ENCODE results near the gene ZSWIM3. TPM values are rescaled to one million over a fixed set of nuclear protein-coding genes. Genes with fewer than 3 reads are reported as not detected.

The ZSWIM3 gene
- total RNA-seq, 1 experiment from 2014 or later, result 6.4 TPM

DNA sequence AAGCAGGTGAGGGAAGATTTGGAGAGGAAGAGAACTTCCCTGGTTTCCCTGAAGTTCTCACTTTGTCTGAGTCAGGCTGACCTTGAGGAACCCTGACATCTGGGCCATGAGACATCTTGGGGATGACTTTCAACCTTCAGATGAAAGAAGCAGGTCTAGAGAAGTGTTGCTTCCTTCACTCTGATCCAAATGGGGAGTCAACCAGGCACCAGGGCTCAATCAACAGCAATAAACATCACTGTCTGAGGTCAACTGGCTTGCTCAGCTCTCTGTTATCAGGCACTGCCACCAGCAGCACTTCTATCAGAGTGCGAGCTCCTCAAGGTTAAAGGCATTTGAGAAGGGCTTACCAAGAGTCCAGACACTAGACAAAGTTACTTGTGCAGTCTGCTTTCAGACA is 6.5 kb upstream of the ZSWIM3 start:
- no peak for DNase-seq
- BruUV-seq (replicated peaks), result no TSS peak
- CTCF ChIA-PET, result no interaction called here
- no peak overlapping the region for H3K4me3 Mint-ChIP-seq (ENCODE audit: unreplicated experiment)
- no peaks in the 10 kb centered on the region for H3K36me3 ChIP-seq (ENCODE audit: control insufficient read depth, insufficient read depth, low read length)
- H3K4me1 Mint-ChIP-seq (ENCODE audit: low read depth, unreplicated experiment), result peaks cover 6% of the 10 kb centered on the region
- POLR2A ChIA-PET, result no interaction called here
- H3K4me3 ChIP-seq (ENCODE audit: low read depth, low read length), result no peak overlapping the region
- H3K9me3 ChIP-seq, result no peaks in the 10 kb centered on the region
- no peaks in the 10 kb centered on the region for H3K27me3 Mint-ChIP-seq (ENCODE audit: insufficient read depth, unreplicated experiment)
- peaks cover 5% of the 10 kb centered on the region for H3K36me3 Mint-ChIP-seq (ENCODE audit: insufficient read depth, unreplicated experiment)
- H3K9me3 Mint-ChIP-seq (ENCODE audit: unreplicated experiment), result no peaks in the 10 kb centered on the region
- H3K27ac Mint-ChIP-seq (ENCODE audit: unreplicated experiment), result no peak overlapping the region
- intact Hi-C loops (cut with micrococcal nuclease; ENCODE audit: unreplicated experiment), result no loop called here
- H3K4me1 ChIP-seq, result no peaks in the 10 kb centered on the region; the same call in 1 of the 2 replicates
- no peaks in the 10 kb centered on the region for H3K27me3 ChIP-seq (replicated peaks; ENCODE audit: control insufficient read depth, insufficient read depth, low read length)
- no peak for TF ChIP-seq CTCF (IDR thresholded peaks at IDR 0.05; ENCODE audit: insufficient read depth in 1 of 2, low read depth in 1 of 2, low read length in 1 of 2, severe bottlenecking in 1 of 2, unreplicated experiment in 1 of 2)

GRCh38 chr20:45851501-45851900 is 5.9 kb upstream of the ZSWIM3 start:
- H3K27me3 Mint-ChIP-seq (ENCODE audit: insufficient read depth, unreplicated experiment), result no peaks in the 10 kb centered on the region
- Histone ChIP-seq H3K9me3 (no peaks in the 10 kb centered on the region), H3K4me3 (ENCODE audit: low read depth, low read length) (no peak overlapping the region), H3K4me1 (peaks cover 5% of the 10 kb centered on the region), H3K36me3 (ENCODE audit: control insufficient read depth, insufficient read depth, low read length) (no peaks in the 10 kb centered on the region), H3K27me3 (replicated peaks; ENCODE audit: control insufficient read depth, insufficient read depth, low read length) (no peaks in the 10 kb centered on the region)
- H3K27ac Mint-ChIP-seq (ENCODE audit: unreplicated experiment), result no peak overlapping the region
- POLR2A ChIA-PET, result no interaction called here
- no peaks in the 10 kb centered on the region for H3K9me3 Mint-ChIP-seq (ENCODE audit: unreplicated experiment)
- H3K4me1 Mint-ChIP-seq (ENCODE audit: low read depth, unreplicated experiment), result peaks cover 6% of the 10 kb centered on the region
- H3K4me3 Mint-ChIP-seq (ENCODE audit: unreplicated experiment), result no peak overlapping the region
- CTCF ChIA-PET, result interaction anchor here (0.7 kb wide), 1 partner anchor 27 kb away, joined by 3 read pairs; no protein-coding TSS in a partner anchor
- intact Hi-C loops (cut with micrococcal nuclease; ENCODE audit: unreplicated experiment), result no loop called here
- no peak for DNase-seq
- TF ChIP-seq CTCF (IDR thresholded peaks at IDR 0.05; ENCODE audit: insufficient read depth in 1 of 2, low read depth in 1 of 2, low read length in 1 of 2, severe bottlenecking in 1 of 2, unreplicated experiment in 1 of 2), result no peak
- H3K36me3 Mint-ChIP-seq (ENCODE audit: insufficient read depth, unreplicated experiment), result peaks cover 7% of the 10 kb centered on the region
- no TSS peak for BruUV-seq (replicated peaks)

DNA sequence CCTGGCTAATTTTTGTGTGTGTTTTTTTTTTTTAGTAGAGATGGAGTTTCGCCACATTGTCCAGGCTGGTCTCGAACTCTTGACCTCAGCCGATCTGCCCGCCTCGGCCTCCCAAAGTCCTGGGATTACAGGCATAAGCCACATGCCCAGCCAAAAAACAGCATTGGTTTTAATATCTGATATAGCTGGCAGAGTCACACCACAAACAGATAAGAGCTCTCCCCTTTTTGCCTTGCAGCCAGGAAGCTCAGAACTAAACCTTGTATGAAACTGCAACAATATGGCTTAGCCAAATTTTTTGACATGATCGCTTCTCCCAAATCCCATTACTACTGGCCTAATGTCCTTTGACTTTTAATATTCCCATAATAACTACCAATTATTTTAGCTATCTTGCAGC is 5.1 kb upstream of the ZSWIM3 start:
- Mint-ChIP-seq H3K4me3 (ENCODE audit: unreplicated experiment) (no peak overlapping the region), H3K4me1 (ENCODE audit: low read depth, unreplicated experiment) (peaks cover 6% of the 10 kb centered on the region), H3K27ac (ENCODE audit: unreplicated experiment) (no peak overlapping the region), H3K27me3 (ENCODE audit: insufficient read depth, unreplicated experiment) (no peaks in the 10 kb centered on the region), H3K36me3 (ENCODE audit: insufficient read depth, unreplicated experiment) (peaks cover 15% of the 10 kb centered on the region), H3K9me3 (ENCODE audit: unreplicated experiment) (no peaks in the 10 kb centered on the region)
- H3K27me3 ChIP-seq (replicated peaks; ENCODE audit: control insufficient read depth, insufficient read depth, low read length), result no peaks in the 10 kb centered on the region
- POLR2A ChIA-PET, result interaction anchor here (0.5 kb wide), 1 partner anchor 10 kb away, joined by 3 read pairs; no protein-coding TSS in a partner anchor
- CTCF ChIA-PET, result interaction anchor here (0.7 to 0.9 kb wide), 2 partner anchors 28 to 30 kb away, joined by 3 to 4 read pairs; no protein-coding TSS in a partner anchor
- no TSS peak for BruUV-seq (replicated peaks)
- no peak for TF ChIP-seq CTCF (IDR thresholded peaks at IDR 0.05; ENCODE audit: insufficient read depth in 1 of 2, low read depth in 1 of 2, low read length in 1 of 2, severe bottlenecking in 1 of 2, unreplicated experiment in 1 of 2)
- H3K4me1 ChIP-seq, result peaks cover 6% of the 10 kb centered on the region
- intact Hi-C loops (cut with micrococcal nuclease; ENCODE audit: unreplicated experiment), result no loop called here
- H3K36me3 ChIP-seq (ENCODE audit: control insufficient read depth, insufficient read depth, low read length), result no peaks in the 10 kb centered on the region
- no peak overlapping the region for H3K4me3 ChIP-seq (ENCODE audit: low read depth, low read length)
- H3K9me3 ChIP-seq, result no peaks in the 10 kb centered on the region
- no peak for DNase-seq
